Natural killer cell (primary cell): ENCODE results near the gene BTNL3. TPM values are rescaled to one million over a fixed set of nuclear protein-coding genes. Genes with fewer than 3 reads are reported as not detected.

ENCODE experiments used
- ATAC-seq, 3 donors: fragments of 150-1000 bp in 2 of 3; fragments of 200-7000 bp in 1 of 3; cut with Tn5 transposase; 1 replicate in 1 of 3; 2 replicates in 2 of 3; pipeline ENCODE4 v1.10.0; 2021; ENCODE audit warnings: mild to moderate bottlenecking in 2 of 3, moderate library complexity in 2 of 3
- DNase-seq, 2 donors: peaks; one replicate each; pipeline versions ENCODE4 v3.0.0 to v3.0.0-alpha.2; 2013 to 2021; ENCODE audit warnings: mixed read lengths in 1 of 2
- H3K27ac ChIP-seq: one replicate; pipeline ENCODE4 v1.5.1; 2013; ENCODE audit warnings: mild to moderate bottlenecking, low read length
- H3K27me3 ChIP-seq: one replicate; pipeline ENCODE4 v1.6.1; 2013; ENCODE audit warnings: low read length; ENCODE audit not compliant: control insufficient read depth, insufficient read depth
- H3K36me3 ChIP-seq: one replicate; pipeline ENCODE4 v1.6.1; 2013; ENCODE audit warnings: low read length; ENCODE audit not compliant: control insufficient read depth, insufficient read depth
- H3K4me1 ChIP-seq: one replicate; pipeline ENCODE4 v1.6.1; 2013; ENCODE audit warnings: low read length; ENCODE audit not compliant: control insufficient read depth, insufficient read depth
- H3K4me3 ChIP-seq: one replicate; pipeline ENCODE4 v1.5.1; 2013; ENCODE audit warnings: low read length
- H3K9me3 ChIP-seq: one replicate; pipeline ENCODE4 v1.6.1; 2013; ENCODE audit warnings: low read length; ENCODE audit not compliant: control insufficient read depth, insufficient read depth
- H3K27ac Mint-ChIP-seq, 2 donors: one replicate each; pipeline ENCODE4 v1.8.0; 2022; ENCODE audit warnings: mild to moderate bottlenecking in 2 of 2, mixed read lengths in 2 of 2, moderate library complexity in 1 of 2
- H3K27me3 Mint-ChIP-seq, 2 donors: one replicate each; pipeline ENCODE4 v1.8.0; 2022; ENCODE audit warnings: low read depth in 2 of 2, mixed read lengths in 2 of 2
- H3K36me3 Mint-ChIP-seq: one replicate; pipeline ENCODE4 v1.8.0; 2022; ENCODE audit warnings: mixed read lengths
- H3K4me1 Mint-ChIP-seq, 2 donors: one replicate each; pipeline ENCODE4 v1.8.0; 2022; ENCODE audit warnings: mixed read lengths in 2 of 2
- H3K4me3 Mint-ChIP-seq: one replicate; pipeline ENCODE4 v1.8.0; 2022; ENCODE audit warnings: mild to moderate bottlenecking, moderate library complexity, mixed read lengths
- H3K9me3 Mint-ChIP-seq, 2 donors: one replicate each; pipeline ENCODE4 v1.8.0; 2022; ENCODE audit warnings: mixed read lengths in 2 of 2
- WGBS: methylation state at CpG from one replicate; pipeline ENCODE4 v1.1.7; 2013; ENCODE audit warnings: missing lambda C conversion rate; ENCODE audit not compliant: insufficient coverage; 5-methylcytosine and 5-hydroxymethylcytosine counted together
- intact Hi-C: fragments of 100-400 bp; cut with micrococcal nuclease; formaldehyde crosslinking; loops from one replicate; pipeline ENCODE4 v1.14.2; 2022
- total RNA-seq, 4 donors: library from RNA; stranded (reverse); fragments of 120-200 nt in 1 of 4; gene quantifications; one replicate each; pipeline versions ENCODE4 v1.2.3 to v1.2.4, GENCODE V29; 2013 to 2022
- TF ChIP-seq, protein P1 (sequence below): fragments of 200-600 bp; IDR thresholded peaks from one replicate; pipeline ENCODE4 v1.8.0; 2022; ENCODE audit warnings: antibody characterized with exemption

BTNL3 gene
- total RNA-seq, 3 donors from 2014 or later (not counting 1 experiment from before 2014, with no cell fraction given), result not detected

DNA sequence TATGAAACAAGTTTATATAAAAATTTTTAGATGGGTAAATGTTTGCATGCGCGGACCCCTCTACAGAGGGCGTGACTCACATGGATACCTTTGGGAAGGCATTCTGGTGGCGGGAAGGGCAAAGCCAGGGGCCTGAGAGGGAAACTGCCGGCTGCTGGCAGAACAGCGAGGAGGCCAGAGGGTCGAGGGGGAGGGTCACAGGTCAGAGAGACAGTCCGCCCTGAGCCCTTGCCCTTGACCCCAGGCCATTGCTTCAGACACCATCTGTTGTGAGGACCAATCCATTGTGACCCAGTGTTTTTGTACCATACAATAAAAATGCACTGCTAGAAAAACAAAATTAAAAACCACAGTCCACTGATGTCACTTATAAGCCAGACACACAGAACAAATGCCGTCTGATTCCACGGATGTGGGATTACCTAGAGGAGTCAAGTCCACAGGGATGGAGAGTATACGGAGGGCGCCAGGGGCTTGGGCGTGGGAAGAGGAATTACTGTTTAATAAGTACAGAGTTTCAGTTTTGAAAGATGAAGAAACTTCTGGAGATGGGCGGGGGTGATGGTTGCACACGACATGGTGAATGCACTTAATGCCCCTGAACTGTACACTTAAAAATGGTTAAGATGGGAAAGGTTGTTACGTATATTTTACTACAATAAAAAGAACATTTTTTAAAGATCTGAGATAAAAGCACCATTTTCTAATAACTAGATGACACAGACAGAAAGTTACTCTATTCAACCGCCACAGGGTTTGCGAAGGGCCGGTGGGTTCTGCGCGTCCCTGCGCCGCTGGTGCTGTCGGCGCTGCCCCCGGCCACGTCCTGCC, 63.4 kb downstream of the BTNL3 start:
- Histone ChIP-seq H3K4me1 (peaks cover 8% of the 10 kb centered on the region), H3K36me3 (no peaks in the 10 kb centered on the region), H3K27me3 (peaks cover 32% of the 10 kb centered on the region), H3K4me3 (no peak overlapping the region), H3K9me3 (no peaks in the 10 kb centered on the region), H3K27ac (no peak overlapping the region)
- DNase-seq (no peak), ATAC-seq (no peak)
- Mint-ChIP-seq H3K27me3 (peaks cover 56 to 65% of the 10 kb centered on the region in 2 donors), H3K27ac (no peak overlapping the region), H3K36me3 (no peaks in the 10 kb centered on the region), H3K4me3 (peak overlapping the region; percentile 86), H3K9me3 (no peaks in the 10 kb centered on the region), H3K4me1 (peaks cover 22% of the 10 kb centered on the region in 2 donors)
- intact Hi-C loops, result no loop called here
- TF ChIP-seq, protein P1, sequence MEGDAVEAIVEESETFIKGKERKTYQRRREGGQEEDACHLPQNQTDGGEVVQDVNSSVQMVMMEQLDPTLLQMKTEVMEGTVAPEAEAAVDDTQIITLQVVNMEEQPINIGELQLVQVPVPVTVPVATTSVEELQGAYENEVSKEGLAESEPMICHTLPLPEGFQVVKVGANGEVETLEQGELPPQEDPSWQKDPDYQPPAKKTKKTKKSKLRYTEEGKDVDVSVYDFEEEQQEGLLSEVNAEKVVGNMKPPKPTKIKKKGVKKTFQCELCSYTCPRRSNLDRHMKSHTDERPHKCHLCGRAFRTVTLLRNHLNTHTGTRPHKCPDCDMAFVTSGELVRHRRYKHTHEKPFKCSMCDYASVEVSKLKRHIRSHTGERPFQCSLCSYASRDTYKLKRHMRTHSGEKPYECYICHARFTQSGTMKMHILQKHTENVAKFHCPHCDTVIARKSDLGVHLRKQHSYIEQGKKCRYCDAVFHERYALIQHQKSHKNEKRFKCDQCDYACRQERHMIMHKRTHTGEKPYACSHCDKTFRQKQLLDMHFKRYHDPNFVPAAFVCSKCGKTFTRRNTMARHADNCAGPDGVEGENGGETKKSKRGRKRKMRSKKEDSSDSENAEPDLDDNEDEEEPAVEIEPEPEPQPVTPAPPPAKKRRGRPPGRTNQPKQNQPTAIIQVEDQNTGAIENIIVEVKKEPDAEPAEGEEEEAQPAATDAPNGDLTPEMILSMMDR, result no peak
- 32% methylated on average over 26 of the region's 27 CpGs for WGBS

DNA sequence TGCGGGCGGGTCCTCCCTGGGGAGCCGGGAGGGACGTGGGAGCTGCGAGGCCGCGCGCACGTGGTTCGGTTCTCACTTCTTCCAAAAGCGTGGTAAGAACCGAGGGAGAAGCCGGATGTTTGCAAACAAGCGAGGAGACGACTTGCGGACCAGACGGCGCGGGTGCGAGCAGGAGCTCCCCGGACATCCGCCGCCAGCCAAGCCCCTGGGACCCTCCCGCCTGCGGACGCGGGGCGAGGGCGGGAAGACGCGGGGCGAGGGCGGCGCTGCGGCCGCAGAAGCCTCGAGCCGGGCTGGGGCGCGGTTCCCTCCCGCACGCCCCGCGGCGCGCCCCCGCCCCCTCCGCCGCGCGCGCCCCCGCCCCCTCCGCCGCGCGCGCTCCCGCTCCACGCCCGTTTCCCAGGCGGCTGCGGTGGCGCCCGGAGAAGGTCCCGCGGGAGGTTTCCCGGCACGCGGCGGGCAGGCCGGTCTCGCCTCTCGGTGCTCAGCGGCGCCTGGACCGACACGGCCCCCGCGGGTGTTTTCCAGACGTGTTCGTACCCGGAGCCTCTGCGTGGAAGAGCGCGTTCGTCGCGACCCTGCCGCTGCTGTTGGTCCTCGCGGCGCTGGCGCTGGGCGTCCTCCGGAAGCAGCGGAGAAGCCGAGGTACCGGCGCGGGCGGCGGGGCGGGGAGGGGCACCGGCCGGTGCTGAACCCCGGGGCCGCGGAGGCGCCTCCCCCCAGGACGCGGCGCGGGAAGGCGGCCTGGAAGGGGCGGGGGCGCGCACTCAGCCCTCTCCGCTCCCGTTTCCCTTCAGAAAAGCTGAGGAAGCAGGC, 64.2 kb downstream of the BTNL3 start:
- 1% methylated on average over 120 of the region's 120 CpGs for WGBS
- no peaks in the 10 kb centered on the region for H3K9me3 ChIP-seq
- Mint-ChIP-seq H3K4me1 (peaks cover 22% of the 10 kb centered on the region in 2 donors), H3K36me3 (no peaks in the 10 kb centered on the region), H3K27me3 (peaks cover 54 to 73% of the 10 kb centered on the region in 2 donors), H3K4me3 (peak overlapping the region; percentile 86), H3K27ac (no peak overlapping the region), H3K9me3 (no peaks in the 10 kb centered on the region)
- ATAC-seq (peak in 1 of 3 donors; percentile 55), DNase-seq (peak in 1 of 2 donors; percentile 29)
- no peak overlapping the region for H3K27ac ChIP-seq
- TF ChIP-seq, protein P1, result no peak
- peaks cover 8% of the 10 kb centered on the region for H3K4me1 ChIP-seq
- H3K4me3 ChIP-seq, result peak overlapping the region; percentile 15
- intact Hi-C loops, result no loop called here
- H3K27me3 ChIP-seq, result peaks cover 29% of the 10 kb centered on the region
- no peaks in the 10 kb centered on the region for H3K36me3 ChIP-seq

DNA sequence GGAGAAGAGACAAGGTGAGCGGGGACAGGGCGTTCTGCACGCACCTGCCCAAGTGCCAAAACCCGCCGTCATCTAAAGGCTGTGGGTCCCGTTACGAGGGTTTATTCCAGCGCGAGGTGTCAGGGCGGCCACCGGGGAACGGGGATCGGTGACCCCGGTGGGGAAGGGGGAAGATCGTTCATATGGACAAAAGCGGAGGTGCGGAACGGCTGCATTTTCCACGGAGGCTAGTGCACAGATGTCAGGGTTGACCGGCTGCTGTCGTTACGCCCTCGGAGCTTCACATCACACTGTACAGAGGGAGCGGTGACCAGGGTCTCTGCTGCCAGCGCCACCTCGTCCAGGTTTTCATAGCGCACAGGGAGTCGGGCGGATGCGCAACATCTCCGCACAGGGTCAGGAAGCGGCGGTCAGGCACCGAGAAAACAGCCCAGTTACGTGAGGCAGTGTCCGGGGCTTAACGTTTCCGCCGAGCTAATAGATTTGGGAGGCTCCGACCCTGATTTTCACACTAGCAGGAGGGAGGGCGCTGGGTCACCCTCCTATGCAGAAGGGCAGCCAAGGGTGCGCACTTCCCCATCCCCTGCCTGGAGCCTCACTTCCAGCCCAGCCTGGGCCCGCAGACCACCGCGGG, 65.0 kb downstream of the BTNL3 start:
- peak in 1 of 2 donors; percentile 10 for DNase-seq
- peak overlapping the region; percentile 15 for H3K4me3 ChIP-seq
- TF ChIP-seq, protein P1, result no peak
- Mint-ChIP-seq H3K9me3 (no peaks in the 10 kb centered on the region), H3K4me1 (peaks cover 22% of the 10 kb centered on the region in 2 donors), H3K27ac (no peak overlapping the region), H3K4me3 (peak overlapping the region; percentile 75), H3K27me3 (peaks cover 59 to 80% of the 10 kb centered on the region in 2 donors), H3K36me3 (no peaks in the 10 kb centered on the region)
- peak in 1 of 3 donors; percentile 48 for ATAC-seq
- WGBS, result 4% methylated on average over 45 of the region's 45 CpGs
- no peaks in the 10 kb centered on the region for H3K9me3 ChIP-seq
- no peaks in the 10 kb centered on the region for H3K36me3 ChIP-seq
- intact Hi-C loops, result no loop called here
- peaks cover 8% of the 10 kb centered on the region for H3K4me1 ChIP-seq
- H3K27ac ChIP-seq, result no peak overlapping the region
- peaks cover 28% of the 10 kb centered on the region for H3K27me3 ChIP-seq
